OCI-LY7 (cell line): ENCODE measurements around the gene TMLHE. TPM values are rescaled to one million over a fixed set of nuclear protein-coding genes. Genes with fewer than 3 reads are reported as not detected.

ENCODE experiments used
- Bru-seq: library from RNA; stranded (reverse); fragments of 400-500 nt; gene quantifications from one replicate; lab custom pipeline; 2021; lab: Mats Ljungman, UMichigan
- BruChase-seq, 2 experiments: library from RNA; stranded (reverse); fragments of 400-500 nt; gene quantifications; one replicate each; lab custom pipeline; 2021; lab: Mats Ljungman, UMichigan
- BruUV-seq: library from RNA; stranded (reverse); fragments of 400-500 nt; replicated peaks from 2 replicates; lab custom pipeline; 2021; lab: Mats Ljungman, UMichigan
- CTCF ChIA-PET: fragments of 300-600 bp; sonication (Branson Sonifier 250); formaldehyde crosslinking; loops from one replicate; lab custom pipeline; 2022; ENCODE audit warnings: antibody characterized with exemption; ENCODE audit not compliant: unreplicated experiment; lab: Charles Lee
- POLR2A ChIA-PET: fragments of 300-600 bp; sonication (Branson Sonifier 250); formaldehyde crosslinking; loops from one replicate; lab custom pipeline; 2022; ENCODE audit warnings: antibody characterized with exemption; lab: Charles Lee
- DNase-seq: peaks from one replicate; pipeline ENCODE4 v3.0.0-alpha.2; 2015; ENCODE audit warnings: low spot score
- H2AFZ ChIP-seq: fragments of 200-600 bp; sonication (generic), shearing (Covaris generic); 2 replicates; pipeline ENCODE4 v1.6.1; 2014; ENCODE audit warnings: mild to moderate bottlenecking, antibody characterized with exemption, low read length, moderate library complexity
- H3K27ac ChIP-seq: fragments of 200-600 bp; sonication (generic); 2 replicates; pipeline ENCODE4 v1.5.1; 2014; ENCODE audit warnings: mixed run types, low read depth, mild to moderate bottlenecking, moderate library complexity, low read length, inconsistent platforms; ENCODE audit not compliant: poor library complexity, severe bottlenecking
- H3K36me3 ChIP-seq: fragments of 200-600 bp; sonication (generic); 2 replicates; pipeline ENCODE4 v1.6.1; 2014; ENCODE audit warnings: mild to moderate bottlenecking, antibody characterized with exemption, low read length, moderate library complexity, mixed read lengths; ENCODE audit not compliant: insufficient read depth
- H3K4me1 ChIP-seq: fragments of 200-600 bp; sonication (generic); 2 replicates; pipeline ENCODE4 v1.5.1; 2014; ENCODE audit warnings: mild to moderate bottlenecking, low read length; ENCODE audit not compliant: insufficient read depth, poor library complexity, severe bottlenecking
- H3K4me2 ChIP-seq: fragments of 200-600 bp; sonication (generic); 2 replicates; pipeline ENCODE4 v1.6.1; 2014; ENCODE audit warnings: mild to moderate bottlenecking, low read length
- H3K4me3 ChIP-seq: fragments of 200-600 bp; sonication (generic); 2 replicates; pipeline ENCODE4 v1.5.1; 2014; ENCODE audit warnings: mild to moderate bottlenecking, low read depth, low read length; ENCODE audit not compliant: poor library complexity, severe bottlenecking
- H3K79me2 ChIP-seq: fragments of 200-600 bp; sonication (generic); 2 replicates; pipeline ENCODE4 v1.6.1; 2016; ENCODE audit warnings: low read depth, mild to moderate bottlenecking, low read length, moderate library complexity, mixed read lengths; ENCODE audit not compliant: insufficient read depth
- H3K9me2 ChIP-seq: fragments of 200-600 bp; sonication (generic); 2 replicates; pipeline ENCODE4 v1.6.1; 2016; ENCODE audit warnings: mild to moderate bottlenecking, low read length, mixed read lengths; ENCODE audit not compliant: insufficient read depth
- H3K9me3 ChIP-seq: fragments of 200-600 bp; sonication (generic); 2 replicates; pipeline ENCODE4 v1.6.1; 2014; ENCODE audit warnings: mild to moderate bottlenecking, mixed run types, low read length, mixed read lengths
- H4K20me1 ChIP-seq: fragments of 200-600 bp; sonication (generic); 2 replicates; pipeline ENCODE4 v1.6.1; 2014; ENCODE audit warnings: mild to moderate bottlenecking, antibody characterized with exemption, low read length, moderate library complexity, mixed read lengths; ENCODE audit not compliant: insufficient read depth
- CTCF ChIP-seq: fragments of 200-600 bp; sonication (generic); conservative IDR thresholded peaks from 2 replicates; pipeline ENCODE4 v1.5.1; 2014; ENCODE audit warnings: mild to moderate bottlenecking, antibody characterized with exemption, low read length, moderate library complexity, mixed read lengths
- EZH2phosphoT487 ChIP-seq: fragments of 200-600 bp; sonication (generic); IDR thresholded peaks from 2 replicates; pipeline ENCODE4 v1.6.1; 2018; ENCODE audit warnings: low read depth, borderline replicate concordance, mild to moderate bottlenecking, mixed run types, antibody characterized with exemption, low read length, moderate library complexity, mixed read lengths
- intact Hi-C: fragments of 100-400 bp; cut with micrococcal nuclease; formaldehyde crosslinking; loops from one replicate; pipeline ENCODE4 v1.10.0; 2022; ENCODE audit not compliant: unreplicated experiment
- long read RNA-seq: library from polyadenylated mRNA; stranded (forward); transcript quantifications from one replicate; pipeline ENCODE4 v2.0.0, GENCODE V29; 2022
- total RNA-seq, 2 experiments: library from RNA; depleted of rRNA in 1 of 2; stranded (reverse); fragments of >200 nt in 1 of 2; shearing (Covaris generic) in 1 of 2; gene quantifications; 2 replicates each; pipeline ENCODE4 v1.2.3, GENCODE V29; 2014 to 2022

Gene TMLHE
- 2.9 and 4.2 TPM in 2 replicates for total RNA-seq (2014; rRNA removed; shearing (Covaris generic))
- total RNA-seq (2022) = 3.0 and 3.2 TPM in 2 replicates
- Bru-seq, nascent RNA = percentile 42 among the genes with signal in this experiment
- BruChase-seq, experiment 1, labeled RNA remaining after a 6-hour chase = percentile 38 among the genes with signal in this experiment
- percentile 44 among the genes with signal in this experiment for BruChase-seq, experiment 2, labeled RNA remaining after a 2-hour chase
- long read RNA-seq, transcript TMLHE-201 (8 exons, 2,832 nt) = major isoform, 5 of 13 reads
- long read RNA-seq, partial matches to known transcripts = 3 of 13 reads
- long read RNA-seq, other reads (novel, unspliced or antisense) = 5 of 13 reads

DNA sequence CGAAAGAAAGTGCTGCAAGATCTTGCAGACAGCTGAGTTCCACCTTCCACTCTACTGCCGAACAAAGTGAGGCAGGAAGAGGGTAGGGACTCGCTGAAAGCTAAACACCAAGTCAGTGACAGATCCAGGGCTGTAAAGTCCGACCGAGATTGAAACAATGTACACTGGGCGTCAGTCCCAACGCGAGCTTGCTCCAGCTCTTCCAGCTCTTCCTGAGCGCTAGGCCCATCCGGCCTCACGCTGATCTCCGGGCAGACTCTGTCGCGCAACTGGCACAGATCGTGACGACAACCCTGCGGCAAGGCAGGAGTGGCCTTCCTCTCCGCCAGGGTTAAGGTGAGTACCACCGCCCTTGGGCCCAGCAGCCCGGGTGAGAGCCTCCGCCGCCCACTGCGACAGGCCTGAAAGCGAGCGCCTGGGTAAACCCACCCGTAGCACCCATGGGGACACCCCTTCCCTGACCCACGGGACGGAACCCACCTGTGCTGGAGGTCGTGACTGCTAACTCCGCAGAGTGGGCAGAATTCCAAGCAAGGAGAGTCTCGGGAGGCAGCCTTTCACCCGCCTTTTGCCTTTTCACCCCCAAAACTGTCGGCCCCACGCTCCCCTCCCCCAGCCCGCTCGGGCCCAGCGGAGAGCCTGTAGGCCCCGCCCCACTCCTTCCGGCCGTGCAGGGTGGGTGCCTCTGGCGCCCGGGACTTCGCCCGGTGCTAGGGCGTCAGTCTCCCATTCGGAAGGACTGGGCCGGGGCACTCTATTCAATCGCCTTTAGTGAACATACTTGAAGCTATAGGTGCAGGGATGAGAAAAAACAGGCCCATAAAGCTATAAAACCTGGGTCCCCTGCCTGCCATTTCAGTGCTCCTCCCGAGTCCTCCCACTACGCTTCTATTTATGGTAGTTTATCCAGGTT is at the start of gene TMLHE, which contains the start of gene SPRY3:
Gene TMLHE, minus strand, starts transcription at position 641 of the 913 bp plus-strand sequence. CDS start 67,676 bp downstream, outside the sequence.
Gene SPRY3, plus strand, starts transcription at position 275 of the 913 bp plus-strand sequence.
- Histone ChIP-seq H3K4me3 (peak within 1 kb of the TSS; percentile 79), H3K4me2 (peak within 1 kb of the TSS; percentile 82), H3K79me2 (no peaks in the 10 kb centered on the region), H3K4me1 (no peaks in the 10 kb centered on the region), H4K20me1 (no peaks in the 10 kb centered on the region), H3K9me2 (no peaks in the 10 kb centered on the region), H3K27ac (peak within 1 kb of the TSS; percentile 8), H3K9me3 (no peaks in the 10 kb centered on the region), H3K36me3 (no peaks in the 10 kb centered on the region; the same call in 1 of the 2 replicates), H2AFZ (peak within 1 kb of the TSS; percentile 91)
- POLR2A ChIA-PET = no interaction called here
- TF ChIP-seq EZH2phosphoT487 (no peak), CTCF (no peak)
- peak; percentile 43 for DNase-seq
- CTCF ChIA-PET = no interaction called here
- TSS peak; percentile 58 for BruUV-seq
- intact Hi-C loops = no loop called here

GRCh38 chrX:155662282-155662681 is 49.5 kb upstream of the TMLHE start:
- Histone ChIP-seq H3K79me2 (no peaks in the 10 kb centered on the region), H3K4me3 (no peak overlapping the region), H4K20me1 (no peaks in the 10 kb centered on the region), H3K27ac (no peak overlapping the region), H3K9me3 (no peaks in the 10 kb centered on the region), H2AFZ (no peak overlapping the region), H3K9me2 (no peaks in the 10 kb centered on the region), H3K4me1 (no peaks in the 10 kb centered on the region), H3K36me3 (no peaks in the 10 kb centered on the region), H3K4me2 (no peak overlapping the region)
- peak; percentile 35; the same call in 1 of the 2 replicates for TF ChIP-seq CTCF
- no peak for TF ChIP-seq EZH2phosphoT487
- ChIA-PET POLR2A (no interaction called here), CTCF (no interaction called here)
- no peak for DNase-seq
- intact Hi-C loops = no loop called here
- no TSS peak for BruUV-seq
